OCI-LY7 (cell line): Measurements from ENCODE around the gene CXorf65. TPM values are rescaled to one million over a fixed set of nuclear protein-coding genes. Genes with fewer than 3 reads are reported as not detected.
A peak's percentile ranks its signal among the peaks of the same experiment; 100 is the strongest.

Experiments
- BruUV-seq: library from RNA; stranded (reverse); fragments of 400-500 nt; replicated peaks from 2 replicates; lab custom pipeline; 2021; lab: Mats Ljungman, UMichigan
- CTCF ChIA-PET: fragments of 300-600 bp; sonication (Branson Sonifier 250); formaldehyde crosslinking; loops from one replicate; lab custom pipeline; 2022; ENCODE audit warnings: antibody characterized with exemption; ENCODE audit not compliant: unreplicated experiment; lab: Charles Lee
- POLR2A ChIA-PET: fragments of 300-600 bp; sonication (Branson Sonifier 250); formaldehyde crosslinking; loops from one replicate; lab custom pipeline; 2022; ENCODE audit warnings: antibody characterized with exemption; lab: Charles Lee
- DNase-seq: peaks from one replicate; pipeline ENCODE4 v3.0.0-alpha.2; 2015; ENCODE audit warnings: low spot score
- H2AFZ ChIP-seq: fragments of 200-600 bp; sonication (generic), shearing (Covaris generic); 2 replicates; pipeline ENCODE4 v1.6.1; 2014; ENCODE audit warnings: mild to moderate bottlenecking, antibody characterized with exemption, low read length, moderate library complexity
- H3K27ac ChIP-seq: fragments of 200-600 bp; sonication (generic); 2 replicates; pipeline ENCODE4 v1.5.1; 2014; ENCODE audit warnings: mixed run types, low read depth, mild to moderate bottlenecking, moderate library complexity, low read length, inconsistent platforms; ENCODE audit not compliant: poor library complexity, severe bottlenecking
- H3K36me3 ChIP-seq: fragments of 200-600 bp; sonication (generic); 2 replicates; pipeline ENCODE4 v1.6.1; 2014; ENCODE audit warnings: mild to moderate bottlenecking, antibody characterized with exemption, low read length, moderate library complexity, mixed read lengths; ENCODE audit not compliant: insufficient read depth
- H3K4me1 ChIP-seq: fragments of 200-600 bp; sonication (generic); 2 replicates; pipeline ENCODE4 v1.5.1; 2014; ENCODE audit warnings: mild to moderate bottlenecking, low read length; ENCODE audit not compliant: insufficient read depth, poor library complexity, severe bottlenecking
- H3K4me2 ChIP-seq: fragments of 200-600 bp; sonication (generic); 2 replicates; pipeline ENCODE4 v1.6.1; 2014; ENCODE audit warnings: mild to moderate bottlenecking, low read length
- H3K4me3 ChIP-seq: fragments of 200-600 bp; sonication (generic); 2 replicates; pipeline ENCODE4 v1.5.1; 2014; ENCODE audit warnings: mild to moderate bottlenecking, low read depth, low read length; ENCODE audit not compliant: poor library complexity, severe bottlenecking
- H3K79me2 ChIP-seq: fragments of 200-600 bp; sonication (generic); 2 replicates; pipeline ENCODE4 v1.6.1; 2016; ENCODE audit warnings: low read depth, mild to moderate bottlenecking, low read length, moderate library complexity, mixed read lengths; ENCODE audit not compliant: insufficient read depth
- H3K9me2 ChIP-seq: fragments of 200-600 bp; sonication (generic); 2 replicates; pipeline ENCODE4 v1.6.1; 2016; ENCODE audit warnings: mild to moderate bottlenecking, low read length, mixed read lengths; ENCODE audit not compliant: insufficient read depth
- H3K9me3 ChIP-seq: fragments of 200-600 bp; sonication (generic); 2 replicates; pipeline ENCODE4 v1.6.1; 2014; ENCODE audit warnings: mild to moderate bottlenecking, mixed run types, low read length, mixed read lengths
- H4K20me1 ChIP-seq: fragments of 200-600 bp; sonication (generic); 2 replicates; pipeline ENCODE4 v1.6.1; 2014; ENCODE audit warnings: mild to moderate bottlenecking, antibody characterized with exemption, low read length, moderate library complexity, mixed read lengths; ENCODE audit not compliant: insufficient read depth
- EZH2phosphoT487 ChIP-seq: fragments of 200-600 bp; sonication (generic); IDR thresholded peaks from 2 replicates; pipeline ENCODE4 v1.6.1; 2018; ENCODE audit warnings: low read depth, borderline replicate concordance, mild to moderate bottlenecking, mixed run types, antibody characterized with exemption, low read length, moderate library complexity, mixed read lengths
- intact Hi-C: fragments of 100-400 bp; cut with micrococcal nuclease; formaldehyde crosslinking; loops from one replicate; pipeline ENCODE4 v1.10.0; 2022; ENCODE audit not compliant: unreplicated experiment
- total RNA-seq, 2 experiments: library from RNA; depleted of rRNA in 1 of 2; stranded (reverse); fragments of >200 nt in 1 of 2; shearing (Covaris generic) in 1 of 2; gene quantifications; 2 replicates each; pipeline ENCODE4 v1.2.3, GENCODE V29; 2014 to 2022
- TF ChIP-seq, protein P1 (sequence below): fragments of 200-600 bp; sonication (generic); conservative IDR thresholded peaks from 2 replicates; pipeline ENCODE4 v1.5.1; 2014; ENCODE audit warnings: mild to moderate bottlenecking, antibody characterized with exemption, low read length, moderate library complexity, mixed read lengths

CXorf65 gene
- total RNA-seq, 2 experiments from 2014 or later = 1.8 to 3.2 TPM

DNA sequence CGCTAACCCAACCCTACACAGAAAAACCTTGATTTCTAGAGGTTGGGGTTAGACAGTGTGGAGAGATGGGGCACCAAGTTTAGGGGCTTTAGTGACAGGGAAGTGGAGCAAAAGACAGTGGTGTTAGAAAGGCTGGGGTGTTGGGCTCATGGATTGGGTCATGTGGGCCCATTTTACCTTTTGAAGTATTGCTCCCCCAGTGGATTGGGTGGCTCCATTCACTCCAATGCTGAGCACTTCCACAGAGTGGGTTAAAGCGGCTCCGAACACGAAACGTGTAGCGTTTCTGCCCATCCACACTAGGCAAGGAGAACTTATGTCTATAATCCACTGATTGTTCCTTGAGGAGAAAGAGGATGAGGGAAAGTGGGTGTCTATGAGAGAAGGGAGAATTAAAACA lies 2.5 kb upstream of the CXorf65 start:
- DNase-seq = no peak
- POLR2A ChIA-PET = no interaction called here
- Histone ChIP-seq H3K9me3 (no peaks in the 10 kb centered on the region), H3K4me2 (peak overlapping the region; percentile 29; the same call in 1 of the 2 replicates), H3K4me1 (peaks cover 51% of the 10 kb centered on the region), H3K9me2 (no peaks in the 10 kb centered on the region), H3K79me2 (peaks cover 15% of the 10 kb centered on the region; the same call in 1 of the 2 replicates), H3K27ac (no peak overlapping the region), H3K4me3 (no peak overlapping the region), H3K36me3 (peaks cover 32% of the 10 kb centered on the region), H4K20me1 (no peaks in the 10 kb centered on the region), H2AFZ (no peak overlapping the region)
- no TSS peak for BruUV-seq
- TF ChIP-seq EZH2phosphoT487 = no peak
- TF ChIP-seq, protein P1, sequence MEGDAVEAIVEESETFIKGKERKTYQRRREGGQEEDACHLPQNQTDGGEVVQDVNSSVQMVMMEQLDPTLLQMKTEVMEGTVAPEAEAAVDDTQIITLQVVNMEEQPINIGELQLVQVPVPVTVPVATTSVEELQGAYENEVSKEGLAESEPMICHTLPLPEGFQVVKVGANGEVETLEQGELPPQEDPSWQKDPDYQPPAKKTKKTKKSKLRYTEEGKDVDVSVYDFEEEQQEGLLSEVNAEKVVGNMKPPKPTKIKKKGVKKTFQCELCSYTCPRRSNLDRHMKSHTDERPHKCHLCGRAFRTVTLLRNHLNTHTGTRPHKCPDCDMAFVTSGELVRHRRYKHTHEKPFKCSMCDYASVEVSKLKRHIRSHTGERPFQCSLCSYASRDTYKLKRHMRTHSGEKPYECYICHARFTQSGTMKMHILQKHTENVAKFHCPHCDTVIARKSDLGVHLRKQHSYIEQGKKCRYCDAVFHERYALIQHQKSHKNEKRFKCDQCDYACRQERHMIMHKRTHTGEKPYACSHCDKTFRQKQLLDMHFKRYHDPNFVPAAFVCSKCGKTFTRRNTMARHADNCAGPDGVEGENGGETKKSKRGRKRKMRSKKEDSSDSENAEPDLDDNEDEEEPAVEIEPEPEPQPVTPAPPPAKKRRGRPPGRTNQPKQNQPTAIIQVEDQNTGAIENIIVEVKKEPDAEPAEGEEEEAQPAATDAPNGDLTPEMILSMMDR = no peak
- CTCF ChIA-PET = no interaction called here
- intact Hi-C loops = no loop called here

DNA sequence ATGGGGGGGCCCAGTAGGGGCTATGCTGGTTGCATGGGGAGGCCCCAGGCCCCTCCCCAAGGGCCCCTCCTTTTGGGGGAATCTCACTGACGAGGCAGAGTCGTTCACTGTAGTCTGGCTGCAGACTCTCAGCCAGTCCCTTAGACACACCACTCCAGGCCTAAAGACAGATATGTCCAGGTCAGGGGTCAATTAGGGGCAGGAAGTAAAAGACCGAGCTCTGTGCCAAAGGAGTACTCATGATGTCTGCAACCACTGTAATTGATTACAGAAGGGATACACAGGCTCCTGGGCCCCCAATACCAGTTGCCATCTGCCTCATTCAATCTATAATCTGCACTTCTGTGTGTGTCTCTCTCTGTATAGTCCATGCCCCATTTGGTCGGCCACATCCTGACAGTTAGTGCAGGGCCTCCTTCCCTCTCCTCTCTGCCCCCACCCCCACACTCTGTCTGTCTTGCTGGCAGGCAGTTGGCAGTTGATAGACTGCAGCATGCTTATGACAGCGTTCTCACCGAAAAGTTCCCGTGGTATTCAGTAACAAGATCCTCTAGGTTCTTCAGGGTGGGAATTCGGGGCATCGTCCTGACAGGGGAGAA lies 1.3 kb upstream of the CXorf65 start:
- H4K20me1 ChIP-seq = no peaks in the 10 kb centered on the region
- H3K4me2 ChIP-seq = peak overlapping the region; percentile 12; the same call in 1 of the 2 replicates
- no peaks in the 10 kb centered on the region for H3K9me2 ChIP-seq
- CTCF ChIA-PET = no interaction called here
- H3K9me3 ChIP-seq = no peaks in the 10 kb centered on the region
- intact Hi-C loops = no loop called here
- H2AFZ ChIP-seq = no peak overlapping the region
- BruUV-seq = no TSS peak
- H3K36me3 ChIP-seq = peaks cover 32% of the 10 kb centered on the region
- H3K4me3 ChIP-seq = no peak overlapping the region
- DNase-seq = no peak
- H3K79me2 ChIP-seq = peaks cover 15% of the 10 kb centered on the region; the same call in 1 of the 2 replicates
- no peak overlapping the region for H3K27ac ChIP-seq
- TF ChIP-seq, protein P1 = no peak
- peaks cover 54% of the 10 kb centered on the region for H3K4me1 ChIP-seq
- POLR2A ChIA-PET = interaction anchor here (0.5 to 0.6 kb wide), 2 partner anchors 475 to 812 kb away, joined by 3 to 6 read pairs; no protein-coding TSS in a partner anchor

DNA sequence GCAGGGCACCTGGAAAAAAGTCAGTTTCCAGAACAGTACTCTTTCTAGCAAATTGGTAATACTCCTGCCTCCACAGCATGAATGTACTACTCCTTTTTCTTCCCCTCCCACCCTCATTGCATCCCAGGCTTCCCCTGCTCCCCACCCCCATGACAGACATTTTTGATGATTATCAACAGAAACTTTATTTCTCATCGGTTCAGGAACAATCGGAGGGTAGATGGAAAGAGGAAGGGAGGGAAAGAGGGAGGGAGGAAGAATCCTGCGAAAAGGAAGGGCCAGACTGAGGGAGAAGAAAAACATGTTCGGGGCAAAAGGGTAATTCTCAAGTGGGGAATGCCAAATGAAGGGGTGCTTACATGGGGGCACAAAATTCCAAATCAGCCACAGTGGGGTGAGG lies 705 bp upstream of the CXorf65 start:
- ChIA-PET CTCF (no interaction called here), POLR2A (interaction anchor here (0.5 kb wide), 1 partner anchor 476 kb away, joined by 3 read pairs; no protein-coding TSS in a partner anchor)
- no peak for TF ChIP-seq EZH2phosphoT487
- TF ChIP-seq, protein P1 = no peak
- H3K9me2 ChIP-seq = no peaks in the 10 kb centered on the region
- no peaks in the 10 kb centered on the region for H4K20me1 ChIP-seq
- no peaks in the 10 kb centered on the region for H3K9me3 ChIP-seq
- H3K36me3 ChIP-seq = peaks cover 32% of the 10 kb centered on the region
- no peak overlapping the region for H3K4me2 ChIP-seq
- peaks cover 54% of the 10 kb centered on the region for H3K4me1 ChIP-seq
- no TSS peak for BruUV-seq
- no peak overlapping the region for H2AFZ ChIP-seq
- H3K4me3 ChIP-seq = no peak overlapping the region
- intact Hi-C loops = no loop called here
- H3K79me2 ChIP-seq = peaks cover 15% of the 10 kb centered on the region; the same call in 1 of the 2 replicates
- no peak for DNase-seq
- H3K27ac ChIP-seq = no peak overlapping the region
